ENCODE data around the gene BMS1.
"Not testable (repeated sequence)": the region's sequence is repeated elsewhere in the genome, so short reads cannot be mapped to it uniquely, and the experiment has no call there.

BMS1 gene, protein sequence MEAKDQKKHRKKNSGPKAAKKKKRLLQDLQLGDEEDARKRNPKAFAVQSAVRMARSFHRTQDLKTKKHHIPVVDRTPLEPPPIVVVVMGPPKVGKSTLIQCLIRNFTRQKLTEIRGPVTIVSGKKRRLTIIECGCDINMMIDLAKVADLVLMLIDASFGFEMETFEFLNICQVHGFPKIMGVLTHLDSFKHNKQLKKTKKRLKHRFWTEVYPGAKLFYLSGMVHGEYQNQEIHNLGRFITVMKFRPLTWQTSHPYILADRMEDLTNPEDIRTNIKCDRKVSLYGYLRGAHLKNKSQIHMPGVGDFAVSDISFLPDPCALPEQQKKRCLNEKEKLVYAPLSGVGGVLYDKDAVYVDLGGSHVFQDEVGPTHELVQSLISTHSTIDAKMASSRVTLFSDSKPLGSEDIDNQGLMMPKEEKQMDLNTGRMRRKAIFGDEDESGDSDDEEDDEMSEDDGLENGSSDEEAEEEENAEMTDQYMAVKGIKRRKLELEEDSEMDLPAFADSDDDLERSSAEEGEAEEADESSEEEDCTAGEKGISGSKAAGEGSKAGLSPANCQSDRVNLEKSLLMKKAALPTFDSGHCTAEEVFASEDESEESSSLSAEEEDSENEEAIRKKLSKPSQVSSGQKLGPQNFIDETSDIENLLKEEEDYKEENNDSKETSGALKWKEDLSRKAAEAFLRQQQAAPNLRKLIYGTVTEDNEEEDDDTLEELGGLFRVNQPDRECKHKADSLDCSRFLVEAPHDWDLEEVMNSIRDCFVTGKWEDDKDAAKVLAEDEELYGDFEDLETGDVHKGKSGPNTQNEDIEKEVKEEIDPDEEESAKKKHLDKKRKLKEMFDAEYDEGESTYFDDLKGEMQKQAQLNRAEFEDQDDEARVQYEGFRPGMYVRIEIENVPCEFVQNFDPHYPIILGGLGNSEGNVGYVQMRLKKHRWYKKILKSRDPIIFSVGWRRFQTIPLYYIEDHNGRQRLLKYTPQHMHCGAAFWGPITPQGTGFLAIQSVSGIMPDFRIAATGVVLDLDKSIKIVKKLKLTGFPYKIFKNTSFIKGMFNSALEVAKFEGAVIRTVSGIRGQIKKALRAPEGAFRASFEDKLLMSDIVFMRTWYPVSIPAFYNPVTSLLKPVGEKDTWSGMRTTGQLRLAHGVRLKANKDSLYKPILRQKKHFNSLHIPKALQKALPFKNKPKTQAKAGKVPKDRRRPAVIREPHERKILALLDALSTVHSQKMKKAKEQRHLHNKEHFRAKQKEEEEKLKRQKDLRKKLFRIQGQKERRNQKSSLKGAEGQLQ
- total RNA-seq, result 67.3 to 84.2 reads per million in 2 donors

DNA sequence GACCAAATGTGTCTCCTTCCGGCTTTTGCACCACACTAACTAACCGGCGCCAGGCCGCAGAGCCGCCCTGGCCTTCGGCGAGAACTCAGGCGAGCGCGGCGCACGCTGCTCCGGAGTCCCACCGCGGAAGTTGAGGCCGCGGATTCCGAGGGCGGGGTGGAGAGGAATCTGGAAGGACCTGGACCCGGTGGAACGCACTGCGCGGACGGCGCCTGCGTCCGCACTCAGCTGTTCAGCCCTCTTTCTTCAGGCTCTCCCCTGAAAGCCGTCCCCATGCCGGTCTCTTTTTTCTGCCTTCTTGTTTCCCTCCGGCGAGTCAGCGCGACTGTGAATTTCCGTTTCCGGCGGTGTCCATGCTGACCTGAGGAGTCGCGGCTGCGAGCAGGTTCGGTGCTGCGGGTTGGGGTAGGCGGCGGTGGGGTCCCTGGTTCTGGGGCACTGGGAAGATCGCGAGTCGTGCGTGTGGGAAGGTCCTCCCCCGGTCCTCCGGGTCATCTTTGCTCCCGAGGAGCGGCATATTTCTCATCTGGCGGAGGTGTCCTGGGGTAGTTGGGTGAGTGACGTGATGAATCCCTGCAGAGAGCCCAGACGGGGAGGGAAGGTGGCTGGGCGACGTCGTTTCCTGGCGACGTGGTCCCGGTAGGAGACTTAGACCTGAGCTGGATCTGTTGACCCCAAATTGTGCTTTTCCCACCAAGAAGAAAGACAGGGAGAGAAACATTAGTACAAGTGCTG is at the start of gene BMS1:
Gene BMS1 (plus strand): TSS at position 350 of the 735 bp plus-strand sequence. CDS start 1,600 bp downstream, outside the sequence.
- peak; percentile 50 to 95 (median 82) for DNase-seq

DNA sequence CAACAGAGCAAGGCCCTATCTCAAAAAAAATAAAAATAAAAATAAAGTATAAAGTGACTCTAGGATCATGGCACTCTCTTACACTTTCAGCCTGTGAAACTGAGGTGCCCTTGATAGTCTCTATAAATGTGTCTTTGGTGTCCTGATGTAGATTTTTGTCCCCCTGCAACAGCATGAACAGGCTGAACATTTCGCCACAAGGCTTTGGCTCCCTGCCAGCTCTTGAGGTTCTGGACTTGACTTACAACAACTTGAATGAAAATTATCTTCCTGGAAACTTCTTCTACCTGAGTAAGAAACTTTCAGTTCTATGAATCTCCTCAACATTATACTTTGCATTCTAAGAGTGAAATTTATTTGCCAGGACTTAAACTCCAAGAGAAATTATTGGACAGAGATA is 48.1 kb upstream of the BMS1 start:
- no peak for DNase-seq

DNA sequence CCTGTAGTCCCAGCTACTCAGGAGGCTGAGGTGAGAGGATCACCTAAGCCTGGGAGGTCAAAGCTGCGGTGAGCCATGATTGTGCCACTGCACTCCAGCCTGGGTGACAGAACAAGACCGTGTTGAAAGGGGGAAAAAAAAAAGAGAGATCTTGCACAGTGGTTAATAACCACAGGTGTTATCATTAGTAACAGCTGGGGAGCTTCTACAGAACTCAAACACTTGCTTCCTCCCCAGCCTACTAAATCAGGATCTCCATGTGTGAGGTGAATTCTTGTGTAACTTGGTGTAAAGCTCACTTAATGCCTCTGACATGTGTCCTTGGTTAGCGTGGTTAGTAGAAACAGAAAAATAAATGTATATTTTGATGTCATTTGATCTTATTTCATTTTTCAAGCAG is 43.9 kb upstream of the BMS1 start:
- DNase-seq, result no peak

DNA sequence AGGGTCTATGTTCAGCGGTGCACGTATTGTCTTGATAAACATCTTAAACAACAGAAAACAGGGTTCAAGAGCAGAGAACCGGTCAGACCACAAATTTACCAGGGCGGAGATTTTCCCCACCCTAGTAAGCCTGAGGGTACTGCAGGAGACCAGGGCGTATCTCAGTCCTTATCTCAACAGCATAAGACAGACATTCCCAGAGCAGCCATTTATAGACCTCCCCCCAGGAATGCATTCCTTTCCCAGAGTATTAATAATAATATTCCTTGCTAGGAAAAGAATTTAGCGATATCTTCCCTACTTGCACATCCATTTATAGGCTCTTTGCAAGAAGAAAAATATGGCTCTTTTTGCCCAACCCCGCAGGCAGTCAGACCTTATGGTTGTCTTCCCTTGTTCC is 41.1 kb upstream of the BMS1 start:
- DNase-seq, result not testable (repeated sequence)

DNA sequence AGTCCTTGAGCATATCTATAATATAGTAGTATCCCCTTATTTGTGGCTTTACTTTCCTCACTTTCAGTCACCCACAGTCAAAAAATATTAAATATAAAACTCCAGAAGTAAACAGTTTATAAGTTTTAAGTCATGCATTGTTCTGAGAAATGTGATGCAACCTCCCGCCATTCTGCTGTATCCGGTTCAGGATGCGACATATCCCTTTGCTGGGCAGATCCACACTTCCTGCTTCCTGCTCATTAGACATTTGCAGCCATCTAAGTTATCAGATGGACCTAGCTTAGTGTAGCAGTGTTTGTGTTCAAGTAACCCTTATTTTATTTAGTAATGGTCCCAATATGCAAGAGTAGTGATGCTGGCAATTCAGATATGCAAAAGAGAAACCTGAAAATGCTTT is 38.9 kb upstream of the BMS1 start:
- no peak for DNase-seq

DNA sequence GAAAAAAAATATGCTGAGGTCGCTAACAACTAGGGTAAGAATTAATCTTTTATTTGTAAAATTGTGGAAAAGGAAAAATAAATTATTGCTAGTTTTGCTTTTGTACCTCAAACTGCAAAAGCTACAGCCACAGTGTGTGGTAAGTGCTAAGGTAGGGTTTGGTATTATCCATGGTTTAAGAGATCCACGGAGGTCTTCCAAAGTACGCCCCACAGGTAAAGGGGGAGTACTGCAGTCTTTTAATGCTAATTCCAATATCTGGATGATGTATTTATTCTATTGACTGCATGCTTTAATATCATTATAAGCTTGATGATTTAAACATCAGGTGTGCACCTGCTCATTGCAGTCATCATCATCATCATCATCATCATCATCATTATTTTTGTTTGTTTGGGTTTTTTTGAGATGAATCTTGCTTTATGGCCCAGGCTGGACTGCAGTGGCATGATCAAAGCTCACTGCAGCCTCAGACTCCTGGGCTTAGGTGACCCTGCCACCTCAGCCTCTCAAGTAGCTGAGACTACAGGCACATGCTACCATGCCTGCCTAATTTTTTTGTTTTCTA is 38.4 kb upstream of the BMS1 start:
- DNase-seq, result no peak

DNA sequence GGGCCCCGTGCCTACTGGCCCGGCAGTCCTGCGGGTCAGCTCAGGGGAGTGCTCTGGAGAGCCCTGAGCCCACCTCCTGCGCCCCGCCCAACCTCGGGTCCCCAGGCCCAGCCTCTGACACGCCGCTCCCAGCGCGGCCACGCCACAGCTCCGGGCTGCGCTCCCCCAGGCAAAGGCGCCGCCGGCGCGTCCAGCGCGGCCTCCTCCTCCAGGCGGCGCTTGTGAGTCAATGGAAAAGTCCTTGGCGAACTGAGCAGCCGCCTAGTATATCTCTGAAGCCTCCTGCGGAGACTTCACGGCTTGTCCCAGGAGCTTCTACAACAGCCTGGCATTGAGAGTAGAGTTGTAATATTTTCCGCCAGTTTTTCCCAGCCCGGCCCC is 29.5 kb upstream of the BMS1 start:
- DNase-seq, result peak; percentile 32 to 71 (median 49)

DNA sequence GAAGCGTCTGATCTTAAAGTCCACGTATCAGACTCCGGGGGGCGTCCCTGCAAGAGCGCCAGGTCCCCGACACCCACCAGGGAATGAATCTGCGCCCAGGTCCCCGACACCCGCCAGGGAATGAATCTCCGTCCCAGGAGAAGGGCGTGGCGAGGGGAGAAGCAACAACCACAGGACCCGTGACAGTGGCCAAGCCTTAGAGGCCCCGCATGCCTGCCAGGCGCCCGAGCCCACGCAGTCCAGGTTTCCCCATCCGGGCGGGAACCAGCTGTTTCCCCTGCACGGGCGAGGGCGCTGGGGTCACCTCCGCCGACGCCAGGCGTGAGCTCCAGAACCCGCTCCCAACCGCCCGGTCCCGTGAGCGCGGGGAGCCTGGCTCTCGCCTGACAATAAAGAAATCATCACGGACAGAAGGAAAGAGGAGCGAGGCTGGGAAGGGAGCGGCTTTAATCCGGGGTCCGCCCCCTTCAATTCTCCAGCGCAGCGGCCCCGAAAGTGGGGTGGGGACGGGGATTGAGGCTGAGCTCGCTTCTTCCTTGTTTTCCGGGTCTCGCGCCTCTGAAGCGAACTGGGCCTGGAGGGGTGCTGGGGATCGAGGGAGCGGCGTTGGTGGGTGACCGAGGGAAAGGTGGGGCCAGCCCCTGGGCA is 29.0 kb upstream of the BMS1 start:
- no peak for DNase-seq

DNA sequence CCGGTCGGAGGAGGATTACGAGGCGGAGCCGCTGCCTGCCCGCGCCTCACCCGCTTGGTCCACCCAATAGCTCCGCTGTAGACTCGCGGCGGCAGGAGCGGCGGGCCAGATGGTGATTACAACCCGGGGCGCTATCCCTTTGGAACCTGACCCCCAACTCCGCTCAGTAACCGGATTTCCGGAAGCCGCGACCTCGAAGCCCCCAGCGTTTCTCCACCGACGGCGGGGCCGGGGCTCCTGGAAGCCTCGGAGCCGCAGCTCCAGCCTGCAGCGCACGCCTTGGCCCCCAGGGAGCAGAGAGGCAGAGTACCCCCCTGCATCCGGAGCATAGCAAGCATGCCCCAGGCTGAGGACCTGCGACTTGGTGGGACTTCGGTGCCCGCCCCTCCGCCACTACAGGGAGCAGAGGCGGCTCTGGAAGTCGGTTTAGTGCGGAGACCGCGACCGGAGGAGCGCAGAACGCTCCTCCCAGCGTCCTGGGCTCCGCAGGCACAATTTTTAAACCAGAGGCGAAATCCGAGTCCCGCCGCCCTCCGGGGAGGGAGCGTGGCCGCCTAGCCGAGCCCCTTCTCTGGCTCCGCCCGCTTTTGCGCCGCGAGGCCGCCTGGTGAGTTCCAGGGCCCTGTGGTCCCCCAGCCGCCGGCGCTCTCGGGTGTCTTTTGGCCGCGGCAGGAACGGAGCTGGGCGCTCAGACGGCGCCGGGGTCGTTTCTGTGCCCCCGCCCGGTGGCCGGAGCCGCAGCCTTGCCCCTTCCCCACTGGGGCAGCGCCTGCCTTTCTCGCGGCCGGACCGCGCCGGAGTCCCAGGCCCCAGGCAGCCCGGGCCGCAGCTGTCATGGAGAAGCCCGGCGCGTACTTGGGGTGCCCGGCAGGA is 28.2 kb upstream of the BMS1 start:
- peak in 3 of 5 experiments; percentile 13 to 22 (median 17) for DNase-seq

DNA sequence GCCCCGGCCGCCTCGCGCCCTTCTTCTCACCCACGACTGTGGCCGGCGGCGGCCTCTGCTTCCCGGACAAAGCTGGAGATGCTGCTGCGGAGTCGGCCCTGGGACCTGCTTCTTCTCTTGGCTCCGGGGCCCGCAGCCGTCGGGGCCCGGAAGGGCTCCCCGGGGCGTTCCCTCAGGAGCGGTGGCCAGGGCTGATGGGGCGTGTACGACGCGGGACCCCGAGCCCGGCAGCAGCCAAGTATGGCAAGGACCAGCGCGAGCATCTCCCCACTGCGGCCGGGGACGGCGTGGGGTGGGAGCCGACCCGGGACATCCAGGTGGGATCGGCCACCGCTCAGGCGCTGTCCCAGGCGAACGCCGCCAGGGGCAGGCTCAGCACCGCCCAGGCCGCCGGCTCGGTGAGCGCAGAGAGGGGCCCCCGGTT is 27.6 kb upstream of the BMS1 start:
- DNase-seq, result no peak

DNA sequence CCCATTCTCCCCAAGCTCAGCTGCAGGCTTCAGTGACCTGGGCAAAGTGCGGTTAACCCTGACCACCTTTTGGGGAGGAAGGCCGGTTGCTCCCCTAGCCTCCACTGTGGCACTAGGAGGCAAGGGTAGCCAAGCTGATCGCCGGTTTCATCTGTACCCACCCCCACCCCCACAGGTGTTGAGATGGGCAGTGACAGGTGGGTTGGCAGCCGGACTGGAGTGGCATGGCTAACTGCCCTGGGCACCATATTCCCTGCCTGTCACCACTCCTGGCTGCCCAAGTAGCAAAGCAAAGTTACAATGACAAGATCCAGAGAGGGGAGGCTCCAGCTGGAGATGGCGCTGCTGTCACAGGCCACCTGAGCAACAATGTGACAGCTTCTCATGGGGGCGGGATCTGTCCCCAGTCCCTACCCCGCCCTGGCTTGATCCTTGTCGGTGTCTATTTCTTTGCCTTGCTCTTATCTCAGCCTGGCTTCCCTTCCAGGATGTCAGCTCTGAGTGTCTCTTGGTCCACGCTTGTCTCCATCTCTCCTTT is 27.0 kb upstream of the BMS1 start:
- DNase-seq, result no peak

DNA sequence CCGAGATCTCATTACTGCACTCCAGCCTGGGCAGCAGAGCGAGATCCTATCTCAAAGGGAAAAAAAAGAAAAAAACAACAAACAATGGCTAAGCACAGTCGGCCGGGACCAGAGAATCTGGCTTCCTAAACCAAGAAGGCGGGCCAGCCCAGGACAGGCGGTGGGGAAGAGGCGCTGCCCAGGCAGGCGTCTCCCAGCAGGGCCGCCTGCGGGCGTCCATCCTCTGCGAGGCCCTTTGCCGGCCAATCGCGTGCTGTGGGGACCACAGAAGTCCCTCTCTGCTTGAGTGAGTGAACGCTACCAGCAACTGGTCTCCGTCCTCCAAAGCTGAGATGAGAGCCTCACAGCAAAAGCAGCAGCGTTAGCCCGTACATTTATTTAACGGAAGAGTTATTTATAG is 14.7 kb upstream of the BMS1 start:
- DNase-seq, result no peak

DNA sequence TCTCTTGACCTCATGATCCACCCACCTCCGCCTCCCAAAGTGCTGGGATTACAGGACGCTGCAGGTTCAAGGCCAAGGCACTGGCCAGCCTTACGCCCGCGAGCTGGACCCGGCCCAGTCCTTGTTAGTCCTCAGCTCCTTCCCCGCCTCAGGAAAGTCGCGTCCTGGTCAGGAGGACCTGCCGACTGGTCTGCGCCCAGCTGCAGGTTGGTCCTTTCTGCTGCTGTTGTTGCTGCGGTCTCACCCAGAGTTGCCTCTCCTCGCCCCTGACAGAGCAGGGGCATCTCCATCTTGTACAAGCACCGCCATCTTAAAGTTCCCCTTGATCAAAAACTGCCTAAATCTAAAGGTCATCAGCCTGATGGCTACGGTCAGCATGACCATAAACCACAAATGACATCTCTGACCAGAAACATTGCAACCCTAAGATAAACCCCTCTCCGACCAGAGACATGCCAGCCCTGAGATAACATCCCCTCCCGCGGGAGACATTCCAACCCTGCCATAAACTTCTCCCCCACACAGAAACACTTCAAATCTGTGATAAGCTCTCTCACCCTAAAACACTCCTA is 13.9 kb upstream of the BMS1 start:
- DNase-seq, result no peak

DNA sequence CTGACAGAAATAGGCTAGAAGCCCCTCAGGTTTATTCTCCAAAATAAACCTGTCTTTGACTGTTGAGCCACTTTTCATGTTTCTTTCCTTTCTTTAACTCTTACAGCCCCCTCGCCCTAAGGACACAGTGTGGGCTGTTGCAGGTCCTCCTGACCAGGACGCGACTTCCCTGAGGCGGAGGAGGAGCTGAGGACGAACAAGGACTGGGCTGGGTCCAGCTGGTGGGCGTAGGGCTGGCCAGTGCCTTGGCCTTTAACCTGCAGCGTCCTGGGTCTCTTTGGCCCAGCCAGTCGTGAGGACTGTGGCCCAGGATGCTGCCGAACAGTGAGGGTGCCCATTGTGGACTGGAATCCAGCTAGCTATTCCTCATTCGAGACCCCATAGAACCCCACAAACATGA is 13.4 kb upstream of the BMS1 start:
- no peak for DNase-seq

DNA sequence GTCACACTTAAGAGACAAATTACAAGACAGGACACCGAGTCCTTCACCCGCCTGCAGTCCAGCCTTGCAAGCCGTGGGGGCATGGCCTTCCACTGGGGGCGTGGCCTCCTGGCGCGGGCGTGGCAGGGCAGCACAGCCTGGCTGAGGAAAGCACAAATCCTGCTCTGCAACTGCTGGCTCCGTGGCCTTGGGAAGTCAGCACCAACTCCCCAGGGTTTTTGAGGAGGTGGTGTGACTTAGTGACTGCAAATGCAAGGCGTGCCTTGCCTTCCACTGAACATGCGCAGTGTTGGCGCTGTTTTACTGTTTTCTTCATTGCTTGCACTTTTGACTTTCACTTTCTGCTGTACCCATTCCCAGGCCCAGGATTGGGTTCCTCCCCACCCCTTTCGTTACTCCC is 12.9 kb upstream of the BMS1 start:
- no peak for DNase-seq

DNA sequence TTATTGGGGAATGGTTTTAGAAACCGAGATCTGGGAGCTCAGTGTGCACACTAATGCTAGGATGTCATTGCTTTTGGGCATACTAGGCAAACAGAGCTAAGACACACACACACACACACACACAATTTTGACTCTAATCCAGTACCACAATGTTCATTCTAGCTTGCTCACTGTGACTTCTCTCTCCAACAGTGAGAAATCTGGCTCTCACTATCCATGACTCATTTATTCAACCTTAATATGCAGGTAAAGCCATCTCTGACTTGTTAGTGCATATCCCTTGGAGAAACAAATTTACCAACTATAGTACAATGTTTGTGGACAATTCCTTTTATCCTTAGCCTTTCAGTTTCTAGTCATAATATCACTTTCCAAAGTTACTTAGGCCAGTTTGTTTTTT is 5.9 kb upstream of the BMS1 start:
- no peak for DNase-seq

DNA sequence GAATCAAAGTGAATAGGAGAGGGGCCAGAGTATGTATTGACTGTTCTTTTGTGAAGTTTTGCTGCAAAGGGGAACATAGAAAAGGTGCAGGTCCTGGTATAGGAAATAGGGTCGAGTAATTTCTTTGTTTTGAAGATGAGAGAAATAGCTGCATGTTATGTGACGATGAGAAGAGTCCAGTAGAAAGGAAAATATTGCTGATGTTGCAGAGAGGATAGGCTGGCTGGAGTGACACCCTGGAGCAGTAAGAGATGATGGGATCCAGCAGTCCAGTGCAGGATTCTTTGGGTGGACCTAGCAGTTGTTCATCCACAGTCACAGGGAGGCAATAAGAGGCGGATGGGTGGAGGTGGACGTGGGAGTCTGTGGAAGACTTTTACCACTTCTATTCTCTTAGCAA is 2.1 kb upstream of the BMS1 start:
- no peak for DNase-seq

DNA sequence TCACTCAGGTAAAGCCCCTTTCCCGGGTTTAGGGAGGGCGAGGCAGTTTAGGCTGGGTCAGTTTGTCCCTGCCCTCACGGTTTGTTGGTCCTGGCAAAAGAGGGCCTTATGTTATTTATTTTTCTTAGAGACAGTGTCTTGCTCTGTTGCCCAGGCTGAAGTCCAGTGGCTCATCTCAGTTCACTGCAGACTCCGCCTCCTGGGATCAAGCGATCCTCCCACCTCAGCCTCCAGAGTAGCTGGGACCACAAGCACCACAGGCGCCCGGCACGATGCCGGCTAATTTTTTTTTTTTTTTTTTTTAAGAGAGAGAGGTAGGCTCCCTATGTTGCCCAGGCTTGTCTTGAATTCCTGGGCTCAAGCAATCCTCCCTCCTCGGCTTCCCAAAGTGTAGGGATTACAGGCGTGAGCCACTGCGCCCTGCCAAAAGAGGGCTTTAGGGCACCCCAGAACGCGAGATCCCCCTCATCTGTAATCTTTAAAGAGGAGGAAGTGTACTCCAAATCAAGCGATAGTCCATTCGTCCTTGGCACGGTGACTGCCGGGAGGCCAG is 626 bp upstream of the BMS1 start:
- DNase-seq, result peak in 1 of 5 experiments; percentile 14

DNA sequence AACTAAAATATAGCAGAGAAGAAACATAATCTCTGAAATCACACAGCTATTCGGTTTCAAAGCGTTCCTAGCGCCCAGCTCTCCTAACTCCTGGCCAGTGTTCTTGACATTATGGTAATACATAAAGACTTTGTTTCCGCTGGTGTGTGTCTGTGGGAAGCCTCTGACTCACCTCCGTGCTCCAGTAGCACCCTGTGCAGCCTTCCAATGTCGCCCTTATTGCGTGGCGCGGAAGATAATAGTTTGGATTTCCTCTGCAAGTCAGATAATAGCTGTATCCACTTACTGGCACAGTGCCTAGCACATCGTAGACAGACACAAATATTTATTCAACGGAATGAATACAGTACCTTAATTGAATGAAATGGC is 570 bp downstream of the BMS1 start:
- DNase-seq, result peak in 1 of 5 experiments; percentile 37
